ENCODE data around the gene KIRREL1.

The KIRREL1 gene

GRCh38 chr1:158077411-158078256 is 84.2 kb downstream of the KIRREL1 start:
- no peak overlapping the region for H3K27ac ChIP-seq
- TF ChIP-seq, protein P1, sequence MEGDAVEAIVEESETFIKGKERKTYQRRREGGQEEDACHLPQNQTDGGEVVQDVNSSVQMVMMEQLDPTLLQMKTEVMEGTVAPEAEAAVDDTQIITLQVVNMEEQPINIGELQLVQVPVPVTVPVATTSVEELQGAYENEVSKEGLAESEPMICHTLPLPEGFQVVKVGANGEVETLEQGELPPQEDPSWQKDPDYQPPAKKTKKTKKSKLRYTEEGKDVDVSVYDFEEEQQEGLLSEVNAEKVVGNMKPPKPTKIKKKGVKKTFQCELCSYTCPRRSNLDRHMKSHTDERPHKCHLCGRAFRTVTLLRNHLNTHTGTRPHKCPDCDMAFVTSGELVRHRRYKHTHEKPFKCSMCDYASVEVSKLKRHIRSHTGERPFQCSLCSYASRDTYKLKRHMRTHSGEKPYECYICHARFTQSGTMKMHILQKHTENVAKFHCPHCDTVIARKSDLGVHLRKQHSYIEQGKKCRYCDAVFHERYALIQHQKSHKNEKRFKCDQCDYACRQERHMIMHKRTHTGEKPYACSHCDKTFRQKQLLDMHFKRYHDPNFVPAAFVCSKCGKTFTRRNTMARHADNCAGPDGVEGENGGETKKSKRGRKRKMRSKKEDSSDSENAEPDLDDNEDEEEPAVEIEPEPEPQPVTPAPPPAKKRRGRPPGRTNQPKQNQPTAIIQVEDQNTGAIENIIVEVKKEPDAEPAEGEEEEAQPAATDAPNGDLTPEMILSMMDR (conservative IDR thresholded peaks at IDR 0.05): no peak
- TF ChIP-seq ZFX (IDR thresholded peaks at IDR 0.05): no peak

- no peak for TF ChIP-seq ZFX (IDR thresholded peaks at IDR 0.05)
- TF ChIP-seq, protein P1 (conservative IDR thresholded peaks at IDR 0.05): no peak
- no peak overlapping the region for H3K27ac ChIP-seq
These were observed 85.2 kb downstream of the KIRREL1 start for GRCh38 chr1:158078569-158079080.

GRCh38 chr1:158080066-158080465 is 86.6 kb downstream of the KIRREL1 start:
- TF ChIP-seq, protein P1 (conservative IDR thresholded peaks at IDR 0.05): no peak
- H3K27ac ChIP-seq: no peak overlapping the region

DNA sequence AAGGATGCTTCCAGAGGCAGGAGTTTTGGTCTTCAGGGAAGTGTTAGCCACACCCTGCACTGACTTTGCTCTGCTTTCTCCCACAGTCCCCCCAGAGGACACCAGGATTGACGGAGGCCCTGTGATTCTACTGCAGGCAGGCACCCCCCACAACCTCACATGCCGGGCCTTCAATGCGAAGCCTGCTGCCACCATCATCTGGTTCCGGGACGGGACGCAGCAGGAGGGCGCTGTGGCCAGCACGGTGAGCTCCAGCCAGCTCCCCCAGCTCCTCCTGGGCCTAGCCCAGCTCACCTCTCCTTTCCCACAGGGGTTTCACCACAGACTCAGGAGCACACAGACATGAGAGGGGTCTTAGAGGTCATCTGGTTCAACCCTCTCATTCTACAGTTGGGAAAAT is 90.9 kb downstream of the KIRREL1 start:
- TF ChIP-seq, protein P1 (conservative IDR thresholded peaks at IDR 0.05): no peak
- TF ChIP-seq ZFX (IDR thresholded peaks at IDR 0.05): no peak
- H3K27ac ChIP-seq: no peak overlapping the region

- TF ChIP-seq, protein P1 (conservative IDR thresholded peaks at IDR 0.05): no peak
- no peak for TF ChIP-seq ZFX (IDR thresholded peaks at IDR 0.05)
- no peak overlapping the region for H3K27ac ChIP-seq
These were observed 91.3 kb downstream of the KIRREL1 start for GRCh38 chr1:158084747-158085146.

- H3K27ac ChIP-seq: no peak overlapping the region
- TF ChIP-seq, protein P1 (conservative IDR thresholded peaks at IDR 0.05): peak; percentile 96
- TF ChIP-seq ZFX (IDR thresholded peaks at IDR 0.05): no peak
These were observed 94.0 kb downstream of the KIRREL1 start for GRCh38 chr1:158087320-158087927.

DNA sequence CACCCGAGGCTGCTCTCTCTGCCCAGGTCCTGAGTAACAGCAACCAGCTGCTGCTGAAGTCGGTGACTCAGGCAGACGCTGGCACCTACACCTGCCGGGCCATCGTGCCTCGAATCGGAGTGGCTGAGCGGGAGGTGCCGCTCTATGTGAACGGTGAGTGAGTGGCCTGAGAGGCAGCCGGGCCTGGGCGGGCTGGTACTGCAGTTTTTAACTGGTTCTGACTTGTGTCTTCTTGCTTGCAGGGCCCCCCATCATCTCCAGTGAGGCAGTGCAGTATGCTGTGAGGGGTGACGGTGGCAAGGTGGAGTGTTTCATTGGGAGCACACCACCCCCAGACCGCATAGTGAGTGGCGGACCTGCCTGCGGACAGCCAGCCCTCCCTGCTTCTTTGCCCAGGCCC is 96.0 kb downstream of the KIRREL1 start:
- no peak overlapping the region for H3K27ac ChIP-seq
- TF ChIP-seq, protein P1 (conservative IDR thresholded peaks at IDR 0.05): no peak
- TF ChIP-seq ZFX (IDR thresholded peaks at IDR 0.05): no peak

Data from C4-2B (cell line).